ENCODE data around the gene ANKRD1.

Gene ANKRD1

DNA sequence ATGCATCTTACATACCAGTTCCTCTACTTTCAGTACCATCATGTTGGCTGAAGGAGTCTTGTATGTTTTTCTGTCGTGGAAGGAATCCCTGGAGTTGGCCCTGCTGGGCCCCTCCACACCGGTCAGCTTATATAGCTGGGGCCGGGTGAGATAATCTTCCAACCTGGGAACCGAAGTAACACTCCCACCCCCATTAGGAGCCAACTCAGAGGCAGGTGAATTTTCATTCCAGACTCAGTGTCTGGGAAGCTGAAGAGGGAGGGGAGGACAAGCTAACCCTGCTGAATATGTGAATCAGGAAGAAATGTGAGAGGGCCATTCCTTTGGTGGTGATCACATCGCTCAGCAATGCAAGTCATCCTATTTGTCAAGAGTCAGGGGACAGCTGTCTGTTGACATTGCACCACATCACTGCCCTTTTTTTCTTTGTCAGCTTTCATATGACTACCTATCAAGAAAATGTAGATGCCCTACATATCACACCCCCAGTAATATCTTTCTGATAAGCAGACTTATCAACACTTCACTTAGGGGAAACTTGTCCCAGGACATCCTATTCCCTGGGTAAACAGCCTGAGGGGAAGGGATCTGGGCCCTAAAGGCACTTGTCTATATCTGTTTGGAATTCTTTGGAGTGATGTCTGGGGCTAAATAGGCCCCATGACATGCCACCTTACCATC, at the start of gene ANKRD1:
ANKRD1 (minus strand) TSS at position 102 of the 681 bp plus-strand sequence; CDS start at position 42, 60 bp downstream.
- no peak for DNase-seq (ENCODE audit: low spot score)
- in situ Hi-C loops (cut with MboI; ENCODE audit: low sequenced_read_pairs, unreplicated experiment) = no loop called here
- TF ChIP-seq, protein P1, sequence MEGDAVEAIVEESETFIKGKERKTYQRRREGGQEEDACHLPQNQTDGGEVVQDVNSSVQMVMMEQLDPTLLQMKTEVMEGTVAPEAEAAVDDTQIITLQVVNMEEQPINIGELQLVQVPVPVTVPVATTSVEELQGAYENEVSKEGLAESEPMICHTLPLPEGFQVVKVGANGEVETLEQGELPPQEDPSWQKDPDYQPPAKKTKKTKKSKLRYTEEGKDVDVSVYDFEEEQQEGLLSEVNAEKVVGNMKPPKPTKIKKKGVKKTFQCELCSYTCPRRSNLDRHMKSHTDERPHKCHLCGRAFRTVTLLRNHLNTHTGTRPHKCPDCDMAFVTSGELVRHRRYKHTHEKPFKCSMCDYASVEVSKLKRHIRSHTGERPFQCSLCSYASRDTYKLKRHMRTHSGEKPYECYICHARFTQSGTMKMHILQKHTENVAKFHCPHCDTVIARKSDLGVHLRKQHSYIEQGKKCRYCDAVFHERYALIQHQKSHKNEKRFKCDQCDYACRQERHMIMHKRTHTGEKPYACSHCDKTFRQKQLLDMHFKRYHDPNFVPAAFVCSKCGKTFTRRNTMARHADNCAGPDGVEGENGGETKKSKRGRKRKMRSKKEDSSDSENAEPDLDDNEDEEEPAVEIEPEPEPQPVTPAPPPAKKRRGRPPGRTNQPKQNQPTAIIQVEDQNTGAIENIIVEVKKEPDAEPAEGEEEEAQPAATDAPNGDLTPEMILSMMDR (IDR thresholded peaks at IDR 0.05; ENCODE audit: borderline replicate concordance, control extremely low read depth, extremely low read depth, insufficient read depth, missing control alignments) = no peak

DNA sequence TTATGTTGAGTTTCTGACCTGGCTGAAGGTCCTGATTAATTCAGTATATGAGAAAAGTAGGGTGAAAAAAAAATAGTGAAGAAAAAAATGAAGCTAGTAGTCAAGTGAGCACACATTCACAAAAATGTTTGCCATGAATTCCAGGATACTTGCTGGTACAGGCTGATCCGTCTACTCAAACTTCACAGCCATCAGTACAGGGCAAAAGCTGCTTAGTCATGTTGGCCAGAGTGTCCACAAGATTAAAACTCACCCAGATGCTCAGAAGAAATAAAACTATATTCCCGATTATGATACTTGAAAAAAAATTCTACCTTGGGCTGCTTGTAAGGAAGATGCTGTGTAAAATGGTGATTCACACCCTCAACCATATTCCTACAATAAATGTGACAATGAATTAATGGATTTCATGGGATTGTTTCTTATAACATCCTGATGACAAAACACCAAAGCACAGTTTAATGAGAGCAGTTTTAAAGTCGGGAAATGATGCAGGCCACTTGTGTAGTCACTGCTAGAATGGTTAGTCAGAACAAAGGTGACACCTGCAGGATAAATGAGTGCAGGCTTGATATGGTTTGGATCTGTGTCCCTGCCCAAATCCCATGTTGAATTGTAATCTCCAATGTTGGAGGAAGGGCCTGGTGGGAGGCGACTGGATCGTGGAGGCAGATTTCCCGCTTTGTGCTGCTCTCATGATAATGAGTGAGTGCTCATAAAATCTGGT, 49.2 kb upstream of the ANKRD1 start:
- TF ChIP-seq, protein P1 (IDR thresholded peaks at IDR 0.05; ENCODE audit: borderline replicate concordance, control extremely low read depth, extremely low read depth, insufficient read depth, missing control alignments) = no peak
- DNase-seq (ENCODE audit: low spot score) = no peak
- in situ Hi-C loops (cut with MboI; ENCODE audit: low sequenced_read_pairs, unreplicated experiment) = no loop called here

DNA sequence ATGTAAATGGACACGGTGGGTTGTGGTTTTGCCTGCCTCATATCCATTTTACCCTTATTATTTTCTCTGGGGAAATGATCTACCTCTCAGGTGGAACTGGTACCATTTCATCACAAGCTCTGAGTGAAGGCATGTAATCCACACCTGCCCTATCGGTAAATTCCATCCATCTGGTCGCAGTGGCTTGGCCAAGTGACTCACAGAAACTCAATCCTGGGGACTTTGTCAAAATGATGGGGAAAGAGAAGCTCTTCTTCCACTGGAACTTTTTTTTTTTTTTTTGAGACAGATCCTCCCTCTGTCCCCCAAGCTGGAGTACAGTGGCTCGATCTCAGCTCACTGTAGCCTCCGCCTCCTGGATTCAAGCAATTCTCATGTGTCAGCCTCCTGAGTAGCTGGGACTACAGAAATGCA, 48.2 kb upstream of the ANKRD1 start:
- no peak for DNase-seq (ENCODE audit: low spot score)
- in situ Hi-C loops (cut with MboI; ENCODE audit: low sequenced_read_pairs, unreplicated experiment) = no loop called here
- TF ChIP-seq, protein P1 (IDR thresholded peaks at IDR 0.05; ENCODE audit: borderline replicate concordance, control extremely low read depth, extremely low read depth, insufficient read depth, missing control alignments) = no peak

DNA sequence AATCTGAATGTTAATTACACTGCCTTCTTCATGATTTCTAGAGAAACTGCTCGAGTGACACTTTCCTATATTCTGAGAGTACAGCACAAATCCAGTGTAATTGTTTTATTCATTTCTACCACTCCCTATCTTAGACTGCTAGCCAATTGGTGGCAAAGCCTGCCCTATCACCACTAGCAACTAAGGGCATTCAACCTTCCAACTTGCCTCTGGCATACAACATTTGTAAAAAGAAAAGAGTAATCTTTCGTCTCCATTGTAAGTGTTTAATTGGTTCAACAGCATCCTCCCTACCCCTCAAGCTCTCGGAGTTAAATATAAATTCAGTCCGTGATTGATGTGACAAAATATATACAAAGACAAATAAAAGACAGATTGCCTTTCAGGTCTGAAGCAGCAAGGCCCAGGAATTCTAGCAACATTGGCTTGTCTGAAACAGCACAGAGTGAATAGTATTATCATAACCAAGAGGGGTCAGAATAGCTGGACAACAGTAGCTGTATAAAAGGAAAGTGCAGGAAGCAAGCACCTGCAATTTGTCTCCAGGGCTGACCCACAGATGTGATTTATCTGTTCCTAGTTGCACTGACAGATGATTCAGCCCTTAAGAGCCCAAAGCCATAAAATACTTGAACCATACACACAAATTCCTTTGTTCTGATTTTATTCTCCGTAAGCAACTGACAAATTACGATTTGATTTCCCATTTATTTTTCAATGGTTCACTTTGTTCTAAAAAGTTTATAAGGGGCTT, 47.6 kb upstream of the ANKRD1 start:
- in situ Hi-C loops (cut with MboI; ENCODE audit: low sequenced_read_pairs, unreplicated experiment) = no loop called here
- TF ChIP-seq, protein P1 (IDR thresholded peaks at IDR 0.05; ENCODE audit: borderline replicate concordance, control extremely low read depth, extremely low read depth, insufficient read depth, missing control alignments) = no peak
- DNase-seq (ENCODE audit: low spot score) = no peak

DNA sequence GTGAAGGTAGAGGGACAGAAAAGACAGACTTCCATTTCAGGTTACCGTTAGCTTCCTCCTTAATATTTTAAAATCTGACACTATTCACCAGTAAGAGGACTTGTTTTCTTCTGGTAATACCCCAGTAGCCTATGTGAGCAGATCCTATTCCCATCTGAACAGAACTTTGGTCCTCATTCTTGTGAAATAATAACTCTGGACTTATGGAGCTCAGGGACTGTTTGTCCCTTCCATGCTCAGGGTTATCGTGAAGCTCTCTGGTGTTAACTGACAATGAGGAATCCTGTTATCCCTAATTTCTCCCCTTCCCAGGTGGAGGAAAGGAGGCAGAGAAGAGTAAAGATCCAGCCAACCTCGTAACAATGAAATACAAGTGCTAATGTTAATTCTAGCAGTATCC, 47.0 kb upstream of the ANKRD1 start:
- TF ChIP-seq, protein P1 (IDR thresholded peaks at IDR 0.05; ENCODE audit: borderline replicate concordance, control extremely low read depth, extremely low read depth, insufficient read depth, missing control alignments) = no peak
- no peak for DNase-seq (ENCODE audit: low spot score)
- in situ Hi-C loops (cut with MboI; ENCODE audit: low sequenced_read_pairs, unreplicated experiment) = no loop called here

DNA sequence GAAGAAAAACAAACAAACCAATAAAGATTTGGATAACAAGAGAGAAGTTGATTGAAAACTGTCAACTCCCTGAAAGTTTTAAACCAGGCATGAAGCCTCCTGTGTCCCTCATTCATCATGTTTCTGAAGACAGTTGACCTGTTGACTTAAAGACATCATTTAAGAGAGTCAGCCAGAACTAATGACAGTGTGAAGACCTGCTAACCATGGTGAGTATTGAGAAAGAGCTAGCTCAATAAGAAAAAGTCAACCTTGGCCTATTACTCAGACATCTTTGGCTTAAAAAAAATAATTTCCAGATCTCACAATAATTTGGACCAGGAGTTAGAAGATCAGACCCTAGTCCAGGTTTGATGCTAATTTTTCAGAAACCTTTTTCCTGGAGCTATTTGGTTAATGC, 45.3 kb upstream of the ANKRD1 start:
- TF ChIP-seq, protein P1 (IDR thresholded peaks at IDR 0.05; ENCODE audit: borderline replicate concordance, control extremely low read depth, extremely low read depth, insufficient read depth, missing control alignments) = no peak
- in situ Hi-C loops (cut with MboI; ENCODE audit: low sequenced_read_pairs, unreplicated experiment) = no loop called here
- DNase-seq (ENCODE audit: low spot score) = no peak

Measured in GM13976 (cell line).